Neural progenitor cell (in vitro differentiated cells): Measurements from ENCODE around the gene GLIS1. TPM values are rescaled to one million over a fixed set of nuclear protein-coding genes. Genes with fewer than 3 reads are reported as not detected.
"Not testable (repeated sequence)": the region's sequence is repeated elsewhere in the genome, so short reads cannot be mapped to it uniquely, and the experiment has no call there.

ENCODE experiments used
- DNase-seq: peaks from one replicate; pipeline ENCODE4 v3.0.0-alpha.2; 2016; ENCODE audit warnings: low spot score
- H2AFZ ChIP-seq: fragments of 200-600 bp; sonication (generic); replicated peaks from 2 replicates; pipeline ENCODE4 v1.6.1; 2016; ENCODE audit warnings: antibody characterized with exemption
- H3F3A ChIP-seq: fragments of 200-600 bp; sonication (generic); 2 replicates; pipeline ENCODE4 v1.6.1; 2016; ENCODE audit warnings: antibody characterized with exemption, low read depth
- H3K27ac ChIP-seq: fragments of 200-600 bp; sonication (generic); 2 replicates; pipeline ENCODE4 v1.5.1; 2016; ENCODE audit warnings: mild to moderate bottlenecking
- H3K27me3 ChIP-seq: fragments of 200-600 bp; sonication (generic); 2 replicates; pipeline ENCODE4 v1.6.1; 2016; ENCODE audit warnings: mild to moderate bottlenecking, moderate library complexity
- H3K36me3 ChIP-seq: fragments of 200-600 bp; sonication (generic); 2 replicates; pipeline ENCODE4 v1.5.1; 2016
- H3K4me1 ChIP-seq: fragments of 200-600 bp; sonication (generic); 2 replicates; pipeline ENCODE4 v1.6.1; 2016; ENCODE audit warnings: mixed run types
- H3K4me2 ChIP-seq: fragments of 200-600 bp; sonication (generic); 2 replicates; pipeline ENCODE4 v1.6.1; 2016
- H3K4me3 ChIP-seq: fragments of 200-600 bp; sonication (generic); 2 replicates; pipeline ENCODE4 v1.5.1; 2016
- H3K79me2 ChIP-seq: fragments of 200-600 bp; sonication (generic); 2 replicates; pipeline ENCODE4 v1.6.1; 2016; ENCODE audit warnings: low read depth
- H3K9ac ChIP-seq: fragments of 200-600 bp; sonication (generic); 2 replicates; pipeline ENCODE4 v1.6.1; 2016
- H3K9me3 ChIP-seq: fragments of 200-600 bp; sonication (generic); 2 replicates; pipeline ENCODE4 v1.5.1; 2016; ENCODE audit warnings: low read depth
- H4K20me1 ChIP-seq: fragments of 200-600 bp; sonication (generic); 2 replicates; pipeline ENCODE4 v1.6.1; 2016; ENCODE audit warnings: low read depth
- H3K27ac Mint-ChIP-seq: 3 replicates; pipeline ENCODE4 v1.8.0; 2021; ENCODE audit warnings: mixed read lengths
- H3K27me3 Mint-ChIP-seq: 2 replicates; pipeline ENCODE4 v1.8.0; 2022; ENCODE audit warnings: low read depth, mild to moderate bottlenecking, inconsistent platforms, moderate library complexity, mixed read lengths; ENCODE audit not compliant: insufficient read depth
- H3K36me3 Mint-ChIP-seq: 3 replicates; pipeline ENCODE4 v1.8.0; 2021; ENCODE audit warnings: mixed read lengths
- H3K4me1 Mint-ChIP-seq: 3 replicates; pipeline ENCODE4 v1.8.0; 2021; ENCODE audit warnings: mixed read lengths
- H3K4me3 Mint-ChIP-seq: 3 replicates; pipeline ENCODE4 v1.8.0; 2021; ENCODE audit warnings: mild to moderate bottlenecking, moderate library complexity, mixed read lengths
- H3K9me3 Mint-ChIP-seq: 3 replicates; pipeline ENCODE4 v1.8.0; 2020; ENCODE audit warnings: mixed read lengths
- CTCF ChIP-seq: fragments of 200-600 bp; sonication (generic); IDR thresholded peaks from 2 replicates; pipeline ENCODE4 v1.5.1; 2017; ENCODE audit warnings: antibody characterized with exemption, mild to moderate bottlenecking
- EZH2 ChIP-seq: fragments of 200-600 bp; sonication (generic); IDR thresholded peaks from 2 replicates; pipeline ENCODE4 v1.6.1; 2017; ENCODE audit warnings: antibody characterized with exemption, mild to moderate bottlenecking, moderate library complexity
- EZH2phosphoT487 ChIP-seq: fragments of 200-600 bp; sonication (generic); IDR thresholded peaks from 2 replicates; pipeline ENCODE4 v1.6.1; 2017; ENCODE audit warnings: antibody characterized with exemption
- total RNA-seq: library from RNA; depleted of rRNA; stranded (reverse); fragments of >200 nt; gene quantifications from 2 replicates; pipeline ENCODE4 v1.2.3, GENCODE V29; 2015; ENCODE audit warnings: low replicate concordance

The GLIS1 gene
- total RNA-seq, 1 donor from 2014 or later: not detected

GRCh38 chr1:53651356-53651755 lies 87.6 kb downstream of the GLIS1 start:
- Histone ChIP-seq H3K4me2 (no peak overlapping the region), H3K9ac (no peak overlapping the region), H3K79me2 (no peaks in the 10 kb centered on the region), H3K27ac (no peak overlapping the region), H3K4me3 (no peak overlapping the region), H3F3A (no peaks in the 10 kb centered on the region), H4K20me1 (no peaks in the 10 kb centered on the region), H3K4me1 (no peaks in the 10 kb centered on the region), H3K9me3 (no peaks in the 10 kb centered on the region), H2AFZ (no peak overlapping the region), H3K27me3 (no peaks in the 10 kb centered on the region), H3K36me3 (no peaks in the 10 kb centered on the region)
- peaks cover 5% of the 10 kb centered on the region for H3K4me1 Mint-ChIP-seq
- H3K36me3 Mint-ChIP-seq: no peaks in the 10 kb centered on the region
- H3K9me3 Mint-ChIP-seq: no peaks in the 10 kb centered on the region
- H3K27me3 Mint-ChIP-seq: peaks cover 4% of the 10 kb centered on the region
- no peak for TF ChIP-seq CTCF
- TF ChIP-seq EZH2: no peak
- TF ChIP-seq EZH2phosphoT487: no peak
- H3K4me3 Mint-ChIP-seq: no peak overlapping the region
- no peak overlapping the region for H3K27ac Mint-ChIP-seq
- no peak for DNase-seq

- no peak overlapping the region for H3K27ac Mint-ChIP-seq
- H3K9me3 Mint-ChIP-seq: no peaks in the 10 kb centered on the region
- Histone ChIP-seq H3K9me3 (no peaks in the 10 kb centered on the region), H2AFZ (no peak overlapping the region), H3K27me3 (no peaks in the 10 kb centered on the region), H3K36me3 (no peaks in the 10 kb centered on the region), H3K4me2 (no peak overlapping the region), H3K9ac (no peak overlapping the region), H3K4me3 (no peak overlapping the region), H3F3A (no peaks in the 10 kb centered on the region), H3K79me2 (no peaks in the 10 kb centered on the region), H3K27ac (no peak overlapping the region), H4K20me1 (no peaks in the 10 kb centered on the region), H3K4me1 (no peaks in the 10 kb centered on the region)
- H3K27me3 Mint-ChIP-seq: peaks cover 5% of the 10 kb centered on the region
- H3K36me3 Mint-ChIP-seq: no peaks in the 10 kb centered on the region
- H3K4me1 Mint-ChIP-seq: peaks cover 19% of the 10 kb centered on the region
- no peak overlapping the region for H3K4me3 Mint-ChIP-seq
- no peak for DNase-seq
- no peak for TF ChIP-seq EZH2
- TF ChIP-seq EZH2phosphoT487: no peak
- no peak for TF ChIP-seq CTCF
Observed at GRCh38 chr1:53648516-53648915, 90.4 kb downstream of the GLIS1 start.

GRCh38 chr1:53647915-53648314 lies 91.0 kb downstream of the GLIS1 start:
- H4K20me1 ChIP-seq, H3K9ac ChIP-seq, H3K27me3 Mint-ChIP-seq, H3K27ac Mint-ChIP-seq, H3K4me3 Mint-ChIP-seq, DNase-seq, H3K27me3 ChIP-seq, H3F3A ChIP-seq, H3K79me2 ChIP-seq, H3K4me3 ChIP-seq, H3K9me3 ChIP-seq, H3K4me1 ChIP-seq, H3K4me2 ChIP-seq, H3K36me3 ChIP-seq, H3K27ac ChIP-seq, H3K36me3 Mint-ChIP-seq, H2AFZ ChIP-seq, H3K9me3 Mint-ChIP-seq: not testable (repeated sequence)
- H3K4me1 Mint-ChIP-seq: peaks cover 21% of the 10 kb centered on the region

GRCh38 chr1:53646732-53647131 lies 92.2 kb downstream of the GLIS1 start:
- no peak for TF ChIP-seq CTCF
- TF ChIP-seq EZH2: no peak
- TF ChIP-seq EZH2phosphoT487: no peak
- H3K4me1 Mint-ChIP-seq: peaks cover 28% of the 10 kb centered on the region
- Histone ChIP-seq H2AFZ (no peak overlapping the region), H3K4me3 (no peak overlapping the region), H3F3A (no peaks in the 10 kb centered on the region), H3K9me3 (no peaks in the 10 kb centered on the region), H3K79me2 (no peaks in the 10 kb centered on the region), H3K9ac (no peak overlapping the region), H3K4me1 (no peaks in the 10 kb centered on the region), H3K27me3 (no peaks in the 10 kb centered on the region), H4K20me1 (no peaks in the 10 kb centered on the region), H3K27ac (no peak overlapping the region), H3K36me3 (no peaks in the 10 kb centered on the region), H3K4me2 (no peak overlapping the region)
- no peaks in the 10 kb centered on the region for H3K36me3 Mint-ChIP-seq
- no peak overlapping the region for H3K4me3 Mint-ChIP-seq
- H3K27ac Mint-ChIP-seq: no peak overlapping the region
- peaks cover 3% of the 10 kb centered on the region for H3K27me3 Mint-ChIP-seq
- DNase-seq: no peak
- H3K9me3 Mint-ChIP-seq: no peaks in the 10 kb centered on the region
